Muscle layer of colon (tissue), 2 donors: ENCODE measurements around the gene DYNC2LI1.

Source experiments
- H3K27ac ChIP-seq: one replicate; pipeline ENCODE4 v1.7.0; 2013; ENCODE audit warnings: low read depth, mild to moderate bottlenecking, low read length, moderate library complexity
- H3K27me3 ChIP-seq, 2 donors: one replicate each; pipeline ENCODE4 v1.7.0; 2013; ENCODE audit warnings: low read length in 2 of 2, mild to moderate bottlenecking in 2 of 2; ENCODE audit not compliant: insufficient read depth in 2 of 2, control insufficient read depth in 1 of 2
- H3K36me3 ChIP-seq: one replicate; pipeline ENCODE4 v1.7.0; 2013; ENCODE audit warnings: mild to moderate bottlenecking, low read length; ENCODE audit not compliant: insufficient read depth
- H3K4me1 ChIP-seq: one replicate; pipeline ENCODE4 v1.7.0; 2013; ENCODE audit warnings: mild to moderate bottlenecking, low read length; ENCODE audit not compliant: insufficient read depth
- H3K4me3 ChIP-seq, 2 donors: one replicate each; pipeline ENCODE4 v1.7.0; 2013; ENCODE audit warnings: low read length in 2 of 2, low read depth in 1 of 2, mild to moderate bottlenecking in 1 of 2, moderate library complexity in 1 of 2
- H3K9ac ChIP-seq: one replicate; pipeline ENCODE4 v1.7.0; 2013; ENCODE audit warnings: low read length
- H3K9me3 ChIP-seq: one replicate; pipeline ENCODE4 v1.7.0; 2013; ENCODE audit warnings: mild to moderate bottlenecking, low read length
- donor health status: abdominal sarcoma.
- donor health status: Adenocarcinoma of cecum.

Gene DYNC2LI1

DNA sequence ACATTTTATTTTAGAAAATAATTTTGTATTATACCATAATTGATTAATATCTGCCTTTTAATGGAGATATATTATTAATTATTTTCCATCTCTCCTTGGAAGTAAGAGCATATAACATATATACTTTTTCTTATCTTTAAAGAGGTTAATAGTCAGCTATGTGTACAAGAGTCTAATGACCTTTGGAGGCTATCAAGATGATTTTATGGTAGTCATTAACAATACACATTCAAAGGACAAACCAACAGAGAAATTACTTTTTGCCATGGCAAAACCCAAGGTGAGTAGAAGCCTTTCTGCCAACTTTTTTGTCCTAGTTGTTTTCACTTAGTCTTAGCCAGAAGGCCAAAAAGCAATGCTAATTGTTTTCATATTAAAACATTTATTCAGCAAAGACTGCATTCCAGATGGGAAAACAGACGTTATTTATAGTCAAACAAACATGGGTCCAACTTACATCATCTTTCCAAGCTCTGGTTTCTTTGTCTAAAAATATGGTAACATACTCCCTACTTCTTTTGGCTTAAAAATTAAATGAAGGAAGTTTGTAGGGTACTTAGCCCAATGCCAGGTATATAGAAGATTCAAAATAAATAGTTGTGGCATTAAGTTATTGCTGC lies 9.6 kb upstream of the DYNC2LI1 start:
- Histone ChIP-seq H3K4me3 (no peak overlapping the region), H3K9ac (no peak overlapping the region), H3K36me3 (peaks cover 12% of the 10 kb centered on the region), H3K4me1 (no peaks in the 10 kb centered on the region), H3K9me3 (no peaks in the 10 kb centered on the region), H3K27me3 (no peaks in the 10 kb centered on the region), H3K27ac (no peak overlapping the region)

- Histone ChIP-seq H3K27me3 (no peaks in the 10 kb centered on the region), H3K36me3 (peaks cover 12% of the 10 kb centered on the region), H3K9ac (no peak overlapping the region), H3K4me1 (no peaks in the 10 kb centered on the region), H3K4me3 (no peak overlapping the region), H3K9me3 (no peaks in the 10 kb centered on the region), H3K27ac (no peak overlapping the region)
Measured at GRCh38 chr2:43766006-43766405, 7.8 kb upstream of the DYNC2LI1 start.

DNA sequence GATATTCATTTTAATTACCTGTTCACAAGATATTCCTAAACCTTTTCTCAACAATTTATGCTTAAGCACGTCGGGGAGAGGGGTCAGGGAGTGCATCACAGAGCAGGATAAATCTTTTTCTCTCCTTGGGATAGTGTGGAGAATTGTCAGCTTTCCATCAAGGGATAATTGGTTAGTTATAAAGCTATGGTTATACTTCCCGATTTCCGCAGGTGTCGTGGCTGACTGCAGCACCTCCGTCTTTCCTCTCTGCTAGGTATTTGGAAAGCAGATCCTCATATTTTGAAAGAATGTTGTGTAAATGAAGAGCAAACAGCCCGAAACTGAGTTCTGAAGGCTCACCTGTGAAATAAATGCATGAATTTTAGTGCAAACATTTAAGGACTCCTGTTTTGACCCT lies 778 bp downstream of the DYNC2LI1 start:
- peak overlapping the region; percentile 78 for H3K27ac ChIP-seq
- peak overlapping the region; percentile 83 to 84 for H3K4me3 ChIP-seq
- H3K9ac ChIP-seq, result peak overlapping the region; percentile 67
- H3K27me3 ChIP-seq, result no peaks in the 10 kb centered on the region
- no peaks in the 10 kb centered on the region for H3K4me1 ChIP-seq
- H3K9me3 ChIP-seq, result no peaks in the 10 kb centered on the region
- peaks cover 15% of the 10 kb centered on the region for H3K36me3 ChIP-seq

DNA sequence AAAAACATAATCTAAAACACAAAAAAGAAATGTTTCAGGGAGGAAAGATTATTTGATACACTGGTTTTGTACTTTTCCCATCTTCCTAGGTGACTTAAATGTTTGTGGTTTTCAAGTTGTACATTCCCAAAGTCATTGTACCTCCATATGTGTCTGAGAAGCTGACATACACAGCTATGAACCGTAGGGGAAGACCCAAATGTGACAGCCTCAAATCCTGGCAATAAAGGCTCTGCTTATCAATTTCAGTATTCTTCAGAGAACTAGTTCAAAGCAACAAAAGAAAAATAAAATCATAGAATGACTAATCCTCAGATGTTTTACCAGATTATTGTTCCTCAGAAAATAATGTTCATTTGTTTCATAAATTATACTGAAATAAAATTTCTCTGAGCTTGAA lies 2.5 kb downstream of the DYNC2LI1 start:
- Histone ChIP-seq H3K9me3 (no peaks in the 10 kb centered on the region), H3K4me1 (no peaks in the 10 kb centered on the region), H3K36me3 (peaks cover 25% of the 10 kb centered on the region), H3K4me3 (no peak overlapping the region), H3K27ac (no peak overlapping the region), H3K9ac (no peak overlapping the region), H3K27me3 (no peaks in the 10 kb centered on the region)

- no peak overlapping the region for H3K27ac ChIP-seq
- H3K4me3 ChIP-seq, result no peak overlapping the region
- H3K9ac ChIP-seq, result no peak overlapping the region
- H3K36me3 ChIP-seq, result peaks cover 25% of the 10 kb centered on the region
- H3K4me1 ChIP-seq, result no peaks in the 10 kb centered on the region
- H3K27me3 ChIP-seq, result no peaks in the 10 kb centered on the region
- H3K9me3 ChIP-seq, result no peaks in the 10 kb centered on the region
Measured at GRCh38 chr2:43777306-43777926, 3.6 kb downstream of the DYNC2LI1 start.

DNA sequence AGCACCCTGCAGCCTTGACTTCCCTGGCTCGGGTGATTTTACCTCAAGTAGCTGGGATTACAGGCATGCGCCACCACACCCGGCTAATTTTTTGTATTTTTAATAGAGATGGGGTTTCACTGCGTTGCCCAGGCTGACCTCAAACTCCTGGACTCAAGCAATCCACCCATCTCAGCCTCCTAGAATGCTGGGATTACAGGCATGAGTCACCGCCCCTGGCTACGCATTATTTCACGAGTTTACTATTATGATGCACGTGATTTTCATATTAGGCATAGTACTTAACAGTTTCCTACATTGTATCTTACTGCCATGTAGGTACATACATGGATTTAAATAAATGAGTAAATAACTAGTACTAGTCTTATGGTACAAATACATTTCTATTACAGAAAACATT lies 4.4 kb downstream of the DYNC2LI1 start:
- Histone ChIP-seq H3K9ac (no peak overlapping the region), H3K27me3 (no peaks in the 10 kb centered on the region), H3K9me3 (no peaks in the 10 kb centered on the region), H3K4me1 (no peaks in the 10 kb centered on the region), H3K4me3 (no peak overlapping the region), H3K36me3 (peaks cover 25% of the 10 kb centered on the region), H3K27ac (no peak overlapping the region)

DNA sequence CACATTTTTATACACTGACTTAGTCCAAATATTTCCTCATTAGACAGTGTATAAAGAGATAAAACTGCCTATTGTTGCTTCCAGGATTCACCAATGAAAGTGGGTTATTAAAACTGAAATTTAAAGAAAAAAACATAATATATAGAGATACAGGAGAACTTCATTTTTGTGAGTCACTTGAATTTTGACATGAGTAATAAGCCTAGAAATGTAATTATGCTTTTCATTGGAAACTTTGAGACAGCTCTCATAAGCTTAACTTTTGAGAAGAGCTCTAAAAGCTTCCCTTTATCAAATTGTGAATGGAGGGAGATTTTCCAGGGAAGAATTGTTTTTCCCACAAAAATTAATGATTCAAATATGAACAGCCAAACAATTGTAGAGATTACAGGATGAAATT lies 14.1 kb downstream of the DYNC2LI1 start:
- Histone ChIP-seq H3K27me3 (no peaks in the 10 kb centered on the region), H3K4me3 (no peak overlapping the region), H3K9me3 (no peaks in the 10 kb centered on the region), H3K27ac (no peak overlapping the region), H3K9ac (no peak overlapping the region), H3K36me3 (peaks cover 7% of the 10 kb centered on the region), H3K4me1 (peaks cover 3% of the 10 kb centered on the region)

DNA sequence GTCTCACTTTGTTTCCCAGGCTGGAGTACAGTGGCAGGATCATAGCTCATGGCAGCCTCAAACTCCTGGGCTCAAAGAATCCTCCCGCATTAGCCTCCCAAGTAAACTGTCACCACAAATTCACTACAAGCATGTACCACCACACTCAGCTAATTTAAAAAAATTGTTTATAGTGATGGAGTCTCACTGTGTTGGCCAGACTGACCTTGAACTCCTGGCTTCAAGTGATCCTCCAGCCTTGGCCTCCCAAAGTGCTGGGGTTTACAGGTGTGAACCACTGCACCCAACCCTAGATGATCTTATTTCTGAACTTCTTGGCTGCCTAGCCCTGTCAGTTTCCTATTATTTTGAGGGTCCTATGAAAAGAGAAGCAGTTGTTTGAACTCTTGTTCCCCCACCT lies 14.8 kb downstream of the DYNC2LI1 start:
- no peaks in the 10 kb centered on the region for H3K27me3 ChIP-seq
- no peak overlapping the region for H3K4me3 ChIP-seq
- no peak overlapping the region for H3K27ac ChIP-seq
- peaks cover 3% of the 10 kb centered on the region for H3K4me1 ChIP-seq
- no peaks in the 10 kb centered on the region for H3K9me3 ChIP-seq
- peaks cover 7% of the 10 kb centered on the region for H3K36me3 ChIP-seq
- no peak overlapping the region for H3K9ac ChIP-seq

DNA sequence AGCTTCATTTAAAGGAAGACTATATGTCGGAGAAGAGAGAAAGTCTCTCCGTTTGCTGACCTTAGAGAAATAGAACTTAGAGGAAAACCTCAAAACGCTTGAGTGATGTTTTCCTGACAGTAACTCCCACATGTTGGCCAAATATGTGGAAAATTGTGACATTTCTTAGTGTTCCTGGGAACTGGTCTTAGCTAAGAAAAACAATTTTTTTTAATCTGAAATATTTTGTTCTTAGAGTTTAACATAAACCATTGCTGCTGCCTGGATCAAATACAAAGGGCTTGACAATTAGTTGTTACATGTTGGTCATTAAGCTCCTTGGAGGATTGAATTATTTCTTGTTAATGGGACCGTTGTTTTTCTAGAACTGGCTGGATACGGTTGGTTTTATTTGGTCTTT lies 16.3 kb downstream of the DYNC2LI1 start:
- no peaks in the 10 kb centered on the region for H3K27me3 ChIP-seq
- H3K9ac ChIP-seq, result no peak overlapping the region

GRCh38 chr2:43791035-43791765 lies 17.4 kb downstream of the DYNC2LI1 start:
- Histone ChIP-seq H3K4me1 (peaks cover 3% of the 10 kb centered on the region), H3K27ac (no peak overlapping the region), H3K4me3 (no peak overlapping the region), H3K27me3 (no peaks in the 10 kb centered on the region), H3K9me3 (no peaks in the 10 kb centered on the region), H3K9ac (no peak overlapping the region), H3K36me3 (peaks cover 16% of the 10 kb centered on the region)

More for the DNA sequence above, 16.3 kb downstream of the DYNC2LI1 start:
- no peak overlapping the region for H3K27ac ChIP-seq
- peaks cover 14% of the 10 kb centered on the region for H3K36me3 ChIP-seq
- no peak overlapping the region for H3K4me3 ChIP-seq
- H3K4me1 ChIP-seq, result peaks cover 3% of the 10 kb centered on the region
- H3K9me3 ChIP-seq, result no peaks in the 10 kb centered on the region

DNA sequence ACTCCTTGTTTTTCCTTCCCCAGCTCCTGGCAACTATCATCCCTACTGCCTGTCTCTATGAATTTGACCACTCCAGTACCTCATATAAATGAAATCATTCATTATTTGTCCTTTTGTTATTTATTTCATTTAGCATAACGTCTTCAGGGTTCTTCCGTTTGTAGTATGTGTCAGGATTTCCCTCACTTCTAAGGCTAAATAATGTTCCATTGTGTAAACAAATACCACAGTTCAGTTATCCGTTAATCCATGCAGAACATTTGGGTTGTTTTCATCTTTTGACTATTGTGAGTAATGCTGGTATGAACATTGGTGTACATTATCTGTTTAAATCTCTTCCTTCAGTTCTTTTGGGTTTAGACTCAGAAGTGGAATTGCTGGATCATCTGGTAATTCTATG lies 18.8 kb downstream of the DYNC2LI1 start:
- Histone ChIP-seq H3K27ac (no peak overlapping the region), H3K27me3 (no peaks in the 10 kb centered on the region), H3K4me3 (no peak overlapping the region), H3K36me3 (peaks cover 15% of the 10 kb centered on the region), H3K9ac (no peak overlapping the region), H3K4me1 (peaks cover 3% of the 10 kb centered on the region), H3K9me3 (no peaks in the 10 kb centered on the region)
